ENCODE measurements around the gene TTC34. TPM values are rescaled to one million over a fixed set of nuclear protein-coding genes. Genes with fewer than 3 reads are reported as not detected.

TTC34 gene
- total RNA-seq, 4 donors from 2014 or later: 0.14 to 6.0 (median 0.75) TPM

DNA sequence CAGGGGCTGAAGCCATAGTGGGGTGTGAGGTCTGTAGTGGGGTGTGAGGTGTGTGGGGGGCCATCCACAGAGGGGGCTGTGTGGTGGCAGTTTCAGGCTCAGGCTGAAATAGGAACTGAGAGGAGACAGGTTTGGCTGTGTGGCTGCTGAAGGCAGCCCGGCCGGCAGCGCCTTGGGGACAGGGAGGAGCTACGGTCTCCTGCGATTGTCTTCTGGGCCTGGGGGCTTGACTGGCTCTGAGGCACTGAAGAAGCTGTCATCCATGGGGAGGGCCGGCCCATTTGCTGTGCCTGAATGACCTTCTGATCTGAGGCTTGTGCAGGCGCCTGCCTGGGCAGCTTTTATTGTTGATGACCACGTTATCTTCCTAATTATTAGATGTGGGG is 10.0 kb upstream of the TTC34 start:
- DNase-seq: no peak
- intact Hi-C loops (cut with DNase I; ENCODE audit: low total_unique reads): no loop called here
- 65 to 80% methylated on average over 1 to 8 of the region's 8 CpGs for WGBS, 2 donors (ENCODE audit: low coverage in 1 of 2)

DNA sequence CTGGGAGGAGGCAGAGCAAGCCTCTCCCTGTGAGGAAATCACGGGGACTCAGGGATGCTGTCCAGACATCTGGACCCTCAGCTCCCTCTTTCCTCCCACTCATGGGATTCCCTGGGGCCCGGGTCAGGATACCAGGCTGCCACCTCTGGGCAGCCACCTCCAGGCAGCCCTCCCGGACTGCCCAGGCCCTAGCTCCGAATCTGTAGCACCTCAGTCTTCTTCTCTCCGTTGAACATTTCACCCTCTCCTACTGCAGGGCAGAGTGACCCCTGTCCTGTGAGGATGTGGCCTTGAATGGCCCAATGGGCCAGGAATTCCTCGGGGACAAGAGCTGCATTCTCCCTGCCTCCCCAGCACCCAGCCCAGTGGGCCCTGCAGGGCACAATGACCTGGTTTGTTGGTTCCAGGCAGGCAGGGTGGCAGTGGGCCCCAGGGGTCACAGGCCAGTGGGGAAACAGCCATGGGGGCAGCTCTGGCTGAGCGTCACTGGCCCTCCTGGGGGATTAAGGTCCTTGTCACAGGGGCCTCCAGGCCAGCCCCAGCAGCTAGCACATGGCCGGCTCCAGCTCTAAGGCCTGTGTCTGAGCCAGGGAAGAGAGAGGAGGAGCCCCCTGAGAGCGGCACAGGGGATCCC is 9.5 kb upstream of the TTC34 start:
- Histone ChIP-seq H3K36me3 (no peaks in the 10 kb centered on the region), H3K27ac (no peak overlapping the region), H3K27me3 (peaks cover 26% of the 10 kb centered on the region), H3K4me3 (no peak overlapping the region), H3K4me1 (no peaks in the 10 kb centered on the region), H3K9me3 (peaks cover 0 to 5% of the 10 kb centered on the region in 2 donors)
- in situ Hi-C loops (cut with MboI; ENCODE audit: low pct_ligation_motif_present in 1 of 4, low pct_unique_long_range_greater_than_20kb in 1 of 4, low sequenced_read_pairs in 3 of 4): no loop called here
- DNase-seq: no peak
- TF ChIP-seq POLR2AphosphoS5 (IDR thresholded peaks at IDR 0.05): no peak
- no peak for TF ChIP-seq EP300 (IDR thresholded peaks at IDR 0.05; ENCODE audit: low read depth)
- TF ChIP-seq POLR2A (IDR thresholded peaks at IDR 0.05): no peak
- TF ChIP-seq, protein P1, sequence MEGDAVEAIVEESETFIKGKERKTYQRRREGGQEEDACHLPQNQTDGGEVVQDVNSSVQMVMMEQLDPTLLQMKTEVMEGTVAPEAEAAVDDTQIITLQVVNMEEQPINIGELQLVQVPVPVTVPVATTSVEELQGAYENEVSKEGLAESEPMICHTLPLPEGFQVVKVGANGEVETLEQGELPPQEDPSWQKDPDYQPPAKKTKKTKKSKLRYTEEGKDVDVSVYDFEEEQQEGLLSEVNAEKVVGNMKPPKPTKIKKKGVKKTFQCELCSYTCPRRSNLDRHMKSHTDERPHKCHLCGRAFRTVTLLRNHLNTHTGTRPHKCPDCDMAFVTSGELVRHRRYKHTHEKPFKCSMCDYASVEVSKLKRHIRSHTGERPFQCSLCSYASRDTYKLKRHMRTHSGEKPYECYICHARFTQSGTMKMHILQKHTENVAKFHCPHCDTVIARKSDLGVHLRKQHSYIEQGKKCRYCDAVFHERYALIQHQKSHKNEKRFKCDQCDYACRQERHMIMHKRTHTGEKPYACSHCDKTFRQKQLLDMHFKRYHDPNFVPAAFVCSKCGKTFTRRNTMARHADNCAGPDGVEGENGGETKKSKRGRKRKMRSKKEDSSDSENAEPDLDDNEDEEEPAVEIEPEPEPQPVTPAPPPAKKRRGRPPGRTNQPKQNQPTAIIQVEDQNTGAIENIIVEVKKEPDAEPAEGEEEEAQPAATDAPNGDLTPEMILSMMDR (IDR thresholded peaks at IDR 0.05): no peak
- 49% methylated on average over 8 of the region's 9 CpGs; no CpG with 5 or more reads in 1 of the 2 donors for WGBS, 2 donors (ENCODE audit: low coverage in 1 of 2)
- intact Hi-C loops (cut with DNase I; ENCODE audit: low total_unique reads): no loop called here

More for the DNA sequence above, 10.0 kb upstream of the TTC34 start:
- H3K4me1 ChIP-seq: no peaks in the 10 kb centered on the region
- no peak overlapping the region for H3K27ac ChIP-seq
- peaks cover 0 to 5% of the 10 kb centered on the region in 2 donors for H3K9me3 ChIP-seq
- peaks cover 23% of the 10 kb centered on the region for H3K27me3 ChIP-seq
- H3K36me3 ChIP-seq: no peaks in the 10 kb centered on the region
- TF ChIP-seq, protein P1 (IDR thresholded peaks at IDR 0.05): no peak
- TF ChIP-seq POLR2AphosphoS5 (IDR thresholded peaks at IDR 0.05) (no peak), POLR2A (IDR thresholded peaks at IDR 0.05) (no peak), EP300 (IDR thresholded peaks at IDR 0.05; ENCODE audit: low read depth) (no peak)
- in situ Hi-C loops (cut with MboI; ENCODE audit: low pct_ligation_motif_present in 1 of 4, low pct_unique_long_range_greater_than_20kb in 1 of 4, low sequenced_read_pairs in 3 of 4): no loop called here
- no peak overlapping the region for H3K4me3 ChIP-seq

DNA sequence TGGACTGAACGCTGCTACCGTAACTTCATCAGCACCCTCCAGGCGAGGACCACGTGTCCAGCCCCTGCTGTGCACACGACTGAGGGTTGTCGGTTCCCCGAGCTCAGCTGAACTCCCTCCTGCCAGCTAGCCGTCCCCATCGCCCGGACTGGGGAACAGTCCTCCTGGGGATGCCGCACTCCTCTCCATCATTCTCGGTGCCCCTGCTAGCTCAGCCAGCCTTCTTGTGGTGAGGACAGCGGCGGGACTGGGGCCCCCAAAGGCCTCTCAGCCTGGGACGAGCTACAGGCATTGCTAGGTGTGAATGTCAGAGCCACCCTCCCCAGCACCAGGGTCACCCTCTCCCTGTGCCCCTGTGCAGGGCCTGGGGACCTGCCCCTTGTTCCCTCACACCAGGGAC is 8.8 kb upstream of the TTC34 start:
- Histone ChIP-seq H3K4me3 (no peak overlapping the region), H3K4me1 (no peaks in the 10 kb centered on the region), H3K36me3 (no peaks in the 10 kb centered on the region), H3K9me3 (peaks cover 0 to 5% of the 10 kb centered on the region in 2 donors), H3K27me3 (peaks cover 31% of the 10 kb centered on the region), H3K27ac (no peak overlapping the region)
- in situ Hi-C loops (cut with MboI; ENCODE audit: low pct_ligation_motif_present in 1 of 4, low pct_unique_long_range_greater_than_20kb in 1 of 4, low sequenced_read_pairs in 3 of 4) (no loop called here), intact Hi-C loops (cut with DNase I; ENCODE audit: low total_unique reads) (no loop called here)
- TF ChIP-seq POLR2A (IDR thresholded peaks at IDR 0.05): no peak
- no peak for TF ChIP-seq EP300 (IDR thresholded peaks at IDR 0.05; ENCODE audit: low read depth)
- TF ChIP-seq, protein P1 (IDR thresholded peaks at IDR 0.05): no peak
- no peak for TF ChIP-seq POLR2AphosphoS5 (IDR thresholded peaks at IDR 0.05)
- WGBS, 2 donors (ENCODE audit: low coverage in 1 of 2): 76% methylated on average over 15 of the region's 15 CpGs; no CpG with 5 or more reads in 1 of the 2 donors
- DNase-seq: no peak

DNA sequence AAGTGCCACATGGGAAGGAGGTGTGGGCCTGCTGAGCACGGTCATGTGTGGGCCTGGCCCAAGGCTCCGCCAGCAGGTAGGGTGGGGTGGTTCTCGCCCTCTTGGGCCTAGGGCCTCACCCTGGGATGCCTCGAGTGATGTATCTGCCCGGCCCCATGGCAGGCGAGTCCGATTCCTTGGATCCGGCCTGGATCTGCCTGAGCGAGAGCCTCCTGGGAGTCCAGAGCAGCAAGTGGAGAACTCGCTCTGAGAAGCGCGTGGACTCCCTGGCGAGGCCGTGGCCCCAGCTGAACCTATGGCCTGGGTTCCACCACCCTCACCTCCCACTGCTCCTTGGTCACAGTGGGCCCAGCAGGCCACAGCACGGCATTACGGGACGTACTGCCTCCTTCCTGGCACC is 8.2 kb upstream of the TTC34 start:
- in situ Hi-C loops (cut with MboI; ENCODE audit: low pct_ligation_motif_present in 1 of 4, low pct_unique_long_range_greater_than_20kb in 1 of 4, low sequenced_read_pairs in 3 of 4) (no loop called here), intact Hi-C loops (cut with DNase I; ENCODE audit: low total_unique reads) (no loop called here)
- peaks cover 36% of the 10 kb centered on the region for H3K27me3 ChIP-seq

More for the DNA sequence above, 8.2 kb upstream of the TTC34 start:
- Histone ChIP-seq H3K4me1 (no peaks in the 10 kb centered on the region), H3K27ac (no peak overlapping the region), H3K4me3 (no peak overlapping the region), H3K9me3 (peaks cover 0 to 5% of the 10 kb centered on the region in 2 donors), H3K36me3 (no peaks in the 10 kb centered on the region)
- no peak for TF ChIP-seq EP300 (IDR thresholded peaks at IDR 0.05; ENCODE audit: low read depth)
- TF ChIP-seq, protein P1 (IDR thresholded peaks at IDR 0.05): no peak
- no peak for TF ChIP-seq POLR2A (IDR thresholded peaks at IDR 0.05)
- TF ChIP-seq POLR2AphosphoS5 (IDR thresholded peaks at IDR 0.05): no peak
- DNase-seq: no peak
- WGBS, 2 donors (ENCODE audit: low coverage in 1 of 2): 82% methylated on average over 17 of the region's 17 CpGs; no CpG with 5 or more reads in 1 of the 2 donors
